Adipocyte (in vitro differentiated cells): ENCODE data around the gene DPP6.

ENCODE experiments used
- DNase-seq: peaks from one replicate; pipeline ENCODE4 v3.0.0-alpha.2; 2015; ENCODE audit warnings: low read depth
- H3K27me3 ChIP-seq: replicated peaks from 2 replicates; pipeline ENCODE4 v1.7.0; 2013; ENCODE audit warnings: mild to moderate bottlenecking, low read length, moderate library complexity; ENCODE audit not compliant: control insufficient read depth, insufficient read depth
- H3K36me3 ChIP-seq: 2 replicates; pipeline ENCODE4 v1.7.0; 2013; ENCODE audit warnings: low read length, mild to moderate bottlenecking, moderate library complexity; ENCODE audit not compliant: control insufficient read depth, insufficient read depth, severe bottlenecking
- H3K4me1 ChIP-seq: 2 replicates; pipeline ENCODE4 v1.7.0; 2013; ENCODE audit warnings: mild to moderate bottlenecking, low read length, moderate library complexity; ENCODE audit not compliant: control insufficient read depth, insufficient read depth
- H3K4me3 ChIP-seq: 2 replicates; pipeline ENCODE4 v1.7.0; 2013; ENCODE audit warnings: mild to moderate bottlenecking, low read length, moderate library complexity
- H3K9ac ChIP-seq: 2 replicates; pipeline ENCODE4 v1.7.0; 2013; ENCODE audit warnings: mild to moderate bottlenecking, low read length, moderate library complexity
- H3K9me3 ChIP-seq: 2 replicates; pipeline ENCODE4 v1.7.0; 2013; ENCODE audit warnings: mild to moderate bottlenecking, low read length, moderate library complexity; ENCODE audit not compliant: control insufficient read depth

The DPP6 gene

DNA sequence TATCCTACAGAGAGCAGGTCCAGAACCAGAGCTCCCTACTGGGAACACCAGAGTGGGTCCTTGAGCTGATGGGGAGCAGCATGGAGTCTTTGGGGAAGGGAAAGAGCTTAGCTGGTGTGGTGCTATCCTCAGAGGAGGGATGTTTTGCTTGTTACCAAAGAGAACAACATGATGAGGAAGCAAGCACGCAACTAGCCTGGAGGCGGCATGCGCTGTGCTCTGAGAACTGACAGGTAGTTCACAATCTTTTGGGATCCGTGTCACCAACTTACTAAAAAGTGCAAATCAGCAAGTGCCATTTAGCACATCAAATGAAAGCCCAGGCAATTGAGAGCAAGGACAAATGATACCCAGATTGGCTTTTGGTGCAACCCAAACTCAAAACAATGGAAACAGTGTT is 257.9 kb downstream of the DPP6 start:
- H3K9ac ChIP-seq = no peak overlapping the region
- no peak overlapping the region for H3K4me3 ChIP-seq
- H3K27me3 ChIP-seq = no peaks in the 10 kb centered on the region
- no peaks in the 10 kb centered on the region for H3K36me3 ChIP-seq
- DNase-seq = no peak
- H3K4me1 ChIP-seq = no peaks in the 10 kb centered on the region
- no peaks in the 10 kb centered on the region for H3K9me3 ChIP-seq

DNA sequence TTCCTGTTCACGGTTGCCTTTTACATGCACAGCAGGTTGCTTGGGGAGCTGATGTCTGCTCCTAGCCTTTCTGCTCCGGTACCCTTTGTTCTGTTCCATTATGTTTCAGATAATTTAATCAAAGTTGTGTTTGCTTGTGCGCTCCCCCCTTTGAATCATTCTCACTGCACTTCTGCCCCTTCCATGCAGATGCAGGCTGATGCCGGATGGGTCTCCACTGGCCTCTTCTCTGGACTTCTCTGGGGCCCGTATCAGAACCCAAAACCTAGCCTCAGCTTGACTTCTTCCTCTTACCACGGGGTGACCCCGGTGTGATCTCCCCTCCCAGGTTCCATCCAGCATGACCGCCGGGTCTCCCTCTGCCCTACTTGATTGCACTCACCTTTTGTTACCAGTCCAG is 272.0 kb downstream of the DPP6 start:
- Histone ChIP-seq H3K9ac (no peak overlapping the region), H3K4me1 (no peaks in the 10 kb centered on the region), H3K4me3 (no peak overlapping the region)

DNA sequence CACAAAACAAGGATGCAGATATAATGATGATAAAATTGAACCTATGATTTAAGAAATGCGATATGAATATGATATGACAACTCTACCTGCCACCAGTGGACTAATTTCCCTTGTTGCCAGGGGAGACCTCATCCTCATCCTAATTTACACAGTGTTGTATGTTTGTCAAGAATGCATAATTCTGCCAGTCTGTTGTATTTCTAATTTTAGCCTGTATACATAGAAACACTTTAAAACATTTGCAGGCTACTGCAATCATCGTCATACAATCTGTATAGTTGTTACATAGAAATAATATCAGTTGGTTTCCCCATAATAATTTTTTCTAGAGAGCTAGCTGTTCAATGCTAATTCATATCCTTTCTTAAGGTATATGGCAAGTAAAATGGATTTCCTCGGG is 274.2 kb downstream of the DPP6 start:
- no peaks in the 10 kb centered on the region for H3K27me3 ChIP-seq
- no peak overlapping the region for H3K4me3 ChIP-seq
- H3K9me3 ChIP-seq = peaks cover 9% of the 10 kb centered on the region
- H3K9ac ChIP-seq = no peak overlapping the region
- H3K4me1 ChIP-seq = no peaks in the 10 kb centered on the region
- H3K36me3 ChIP-seq = no peaks in the 10 kb centered on the region
- no peak for DNase-seq

More for the DNA sequence above, 272.0 kb downstream of the DPP6 start:
- Histone ChIP-seq H3K36me3 (no peaks in the 10 kb centered on the region), H3K9me3 (peaks cover 7% of the 10 kb centered on the region), H3K27me3 (no peaks in the 10 kb centered on the region)
- no peak for DNase-seq

DNA sequence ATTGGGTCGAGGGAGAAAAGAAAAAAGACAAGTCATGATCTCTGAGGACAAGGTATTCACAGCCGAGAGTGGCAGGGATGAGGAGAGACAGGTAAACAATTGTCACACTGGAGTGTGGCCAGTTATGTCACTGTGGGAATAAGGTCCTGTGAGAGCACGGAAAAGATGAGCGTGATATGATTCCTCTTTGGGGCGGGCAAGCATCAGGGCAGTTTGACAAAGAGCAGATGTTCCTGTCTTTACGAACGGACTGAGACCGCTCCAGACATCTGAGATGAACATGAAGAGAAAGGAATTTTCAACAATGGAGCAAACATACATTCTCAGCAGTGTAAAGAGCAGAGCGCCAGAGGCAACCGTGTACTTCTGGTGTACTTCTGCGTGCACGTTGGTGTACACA is 278.1 kb downstream of the DPP6 start:
- H3K27me3 ChIP-seq = no peaks in the 10 kb centered on the region
- H3K9ac ChIP-seq = no peak overlapping the region
- no peaks in the 10 kb centered on the region for H3K36me3 ChIP-seq
- H3K9me3 ChIP-seq = peaks cover 9% of the 10 kb centered on the region
- no peak overlapping the region for H3K4me3 ChIP-seq
- DNase-seq = no peak
- no peaks in the 10 kb centered on the region for H3K4me1 ChIP-seq

DNA sequence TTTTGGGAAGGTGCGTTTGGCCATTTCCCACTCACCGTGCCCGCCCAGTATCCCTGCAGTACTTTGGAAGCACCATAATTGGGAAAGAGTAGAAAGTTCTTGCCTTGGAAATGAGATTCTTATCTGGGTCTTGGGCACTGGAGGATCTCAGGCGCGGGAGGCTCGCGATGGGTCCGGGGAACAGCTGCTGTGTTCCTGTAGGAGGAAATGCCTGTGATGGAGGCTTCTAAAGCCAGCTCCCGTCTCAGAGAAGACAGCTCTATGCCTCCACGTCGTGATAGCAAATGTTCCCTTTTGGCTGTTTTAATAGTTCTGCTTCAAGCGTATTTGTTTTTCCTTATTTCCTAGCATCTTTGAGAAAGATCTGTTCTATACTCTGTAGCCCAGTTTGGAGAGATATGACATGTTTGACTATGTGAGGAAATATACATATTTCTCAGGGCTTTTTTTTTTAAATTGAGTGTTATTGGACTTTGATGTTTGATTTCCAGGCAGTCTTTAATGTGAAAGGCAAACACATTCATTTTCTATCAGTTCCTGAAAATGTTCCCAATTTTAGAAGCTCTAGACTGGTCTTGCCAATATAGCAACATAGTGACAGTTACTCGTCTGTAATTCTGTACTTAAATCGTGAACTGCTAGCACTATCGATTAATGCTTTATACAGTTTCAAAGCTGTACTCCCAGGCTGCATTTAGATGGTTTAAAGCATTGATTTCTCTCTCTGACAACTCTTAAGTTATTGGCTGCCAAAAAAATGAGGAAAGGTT is 280.8 kb downstream of the DPP6 start:
- H3K36me3 ChIP-seq = no peaks in the 10 kb centered on the region
- DNase-seq = no peak
- H3K4me3 ChIP-seq = no peak overlapping the region
- no peaks in the 10 kb centered on the region for H3K27me3 ChIP-seq
- peaks cover 6% of the 10 kb centered on the region for H3K9me3 ChIP-seq
- no peaks in the 10 kb centered on the region for H3K4me1 ChIP-seq
- H3K9ac ChIP-seq = no peak overlapping the region

DNA sequence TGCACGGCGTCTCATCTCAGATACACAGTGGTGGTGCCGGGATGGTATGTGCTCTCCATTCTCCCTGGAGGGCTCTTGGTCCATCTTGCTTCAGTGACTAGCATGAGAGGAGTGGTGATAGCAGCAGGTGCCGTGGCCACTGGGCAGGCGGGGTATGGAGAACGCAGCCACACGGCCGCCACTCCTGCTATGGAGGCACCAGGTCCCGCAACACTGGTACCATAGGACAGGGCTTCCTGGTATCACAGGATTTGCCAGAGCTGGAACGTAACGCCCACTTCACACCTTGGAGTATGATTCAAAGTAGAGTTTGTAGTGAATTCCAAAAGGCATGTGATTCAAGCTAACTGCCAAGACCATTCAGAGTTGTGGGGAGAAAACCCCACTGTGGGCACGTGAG is 284.1 kb downstream of the DPP6 start:
- H3K4me1 ChIP-seq = no peaks in the 10 kb centered on the region
- no peaks in the 10 kb centered on the region for H3K27me3 ChIP-seq
- peaks cover 2% of the 10 kb centered on the region for H3K9me3 ChIP-seq
- H3K4me3 ChIP-seq = no peak overlapping the region
- H3K9ac ChIP-seq = no peak overlapping the region
- DNase-seq = no peak
- H3K36me3 ChIP-seq = no peaks in the 10 kb centered on the region

DNA sequence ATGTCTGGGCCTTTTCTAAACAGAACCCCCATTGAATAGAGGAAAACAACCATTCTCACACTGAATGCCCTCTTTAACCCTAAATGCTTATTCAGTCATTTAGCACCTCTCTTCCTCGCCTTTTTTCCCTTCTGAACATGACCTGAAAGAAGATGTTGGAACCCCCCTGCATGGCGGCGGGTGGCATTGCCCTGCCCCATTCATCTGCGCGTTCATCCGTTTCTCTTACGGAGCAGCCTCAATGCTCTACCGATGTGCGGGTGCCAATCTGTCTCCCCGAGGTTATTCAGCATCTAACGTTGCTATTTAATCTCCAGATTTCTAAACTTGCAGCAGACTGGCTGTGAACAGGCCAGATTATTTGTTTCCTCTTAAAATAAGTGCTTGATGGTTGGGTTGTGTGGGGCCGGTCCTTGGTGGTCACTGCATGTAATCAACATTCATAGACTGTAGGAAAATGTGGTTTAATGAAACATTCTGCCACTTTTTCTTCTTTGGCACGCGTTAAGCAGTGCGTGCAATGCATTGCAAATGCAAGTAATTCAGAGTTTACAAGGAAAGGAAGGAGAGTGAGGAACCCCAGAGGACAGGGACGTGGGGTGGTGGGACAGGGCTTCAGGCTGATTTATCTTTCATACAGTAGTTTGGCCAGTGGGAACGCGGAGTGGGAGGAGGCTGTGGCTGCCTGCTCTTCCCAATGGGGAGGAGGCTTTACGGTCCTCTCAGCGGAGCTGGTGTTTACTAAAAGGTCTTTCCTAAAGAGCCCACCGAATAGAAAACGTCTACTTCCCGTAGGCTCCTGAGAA is 286.7 kb downstream of the DPP6 start:
- DNase-seq = no peak
- Histone ChIP-seq H3K4me1 (no peaks in the 10 kb centered on the region), H3K9me3 (peaks cover 2% of the 10 kb centered on the region), H3K36me3 (no peaks in the 10 kb centered on the region), H3K9ac (no peak overlapping the region), H3K27me3 (no peaks in the 10 kb centered on the region), H3K4me3 (no peak overlapping the region)

DNA sequence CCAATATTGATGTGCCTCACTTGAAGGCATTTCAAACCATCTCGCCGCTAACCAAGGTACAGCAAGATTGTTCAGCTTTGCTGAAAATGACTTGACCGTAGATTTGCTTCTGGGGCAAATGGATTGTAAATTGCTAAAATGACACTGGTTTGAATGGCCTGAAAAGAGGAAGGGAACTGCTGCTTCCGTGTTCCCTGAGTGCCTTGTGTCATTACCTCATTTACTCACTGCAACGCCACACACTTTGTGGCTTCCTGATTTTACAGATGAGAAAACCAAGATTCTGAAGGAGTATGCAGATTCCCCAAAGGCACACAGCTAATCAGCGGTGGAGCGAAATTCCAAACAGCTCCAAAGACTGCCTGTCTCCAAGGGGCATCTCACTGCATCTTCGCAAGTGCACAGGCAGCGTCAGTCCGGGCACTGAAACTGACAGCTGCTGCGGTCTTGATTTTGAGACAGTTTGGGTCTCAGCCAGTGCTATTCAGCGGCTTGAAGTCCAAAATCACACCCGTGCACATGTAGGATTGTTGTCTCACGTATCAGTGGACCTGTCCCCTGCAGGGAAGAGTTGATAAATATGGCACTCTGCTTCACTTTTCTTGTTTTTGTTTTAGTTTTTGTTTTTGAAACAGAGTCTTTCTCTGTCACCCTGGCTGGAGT is 290.9 kb downstream of the DPP6 start:
- DNase-seq = no peak
- no peaks in the 10 kb centered on the region for H3K36me3 ChIP-seq
- H3K4me3 ChIP-seq = no peak overlapping the region
- H3K9me3 ChIP-seq = peaks cover 9% of the 10 kb centered on the region
- H3K4me1 ChIP-seq = no peaks in the 10 kb centered on the region
- no peak overlapping the region for H3K9ac ChIP-seq
- H3K27me3 ChIP-seq = no peaks in the 10 kb centered on the region

DNA sequence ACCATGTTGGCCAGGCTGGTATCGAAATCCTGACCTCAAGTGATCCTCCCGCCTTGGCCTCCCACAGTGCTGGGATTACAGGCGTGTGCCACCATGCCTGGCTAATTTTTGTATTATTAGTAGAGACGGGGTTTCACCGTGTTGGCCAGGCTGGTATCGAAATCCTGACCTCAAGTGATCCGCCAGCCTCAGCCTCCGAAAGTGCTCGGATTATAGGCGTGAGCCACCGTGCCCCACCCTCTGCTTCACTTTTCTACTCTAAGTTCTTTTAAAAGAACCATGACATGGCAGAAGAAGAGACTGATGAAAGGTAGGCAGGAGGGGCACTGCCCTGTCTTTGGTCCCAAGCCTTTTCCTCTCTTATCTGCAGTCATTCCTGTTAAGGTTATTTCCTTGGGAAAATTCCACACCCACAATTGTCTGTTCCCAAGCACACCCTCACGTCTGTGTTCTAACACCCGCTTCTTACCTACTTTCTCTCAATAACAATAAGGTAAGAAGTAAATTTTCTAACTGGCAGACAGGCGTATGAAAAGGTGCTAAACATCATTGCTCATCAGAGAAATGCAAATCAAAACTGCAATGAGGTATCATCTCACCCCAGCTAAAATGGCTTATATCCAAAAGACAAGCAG is 291.7 kb downstream of the DPP6 start:
- Histone ChIP-seq H3K4me3 (no peak overlapping the region), H3K9ac (no peak overlapping the region), H3K9me3 (peaks cover 9% of the 10 kb centered on the region), H3K4me1 (no peaks in the 10 kb centered on the region), H3K36me3 (no peaks in the 10 kb centered on the region), H3K27me3 (no peaks in the 10 kb centered on the region)
- DNase-seq = no peak

DNA sequence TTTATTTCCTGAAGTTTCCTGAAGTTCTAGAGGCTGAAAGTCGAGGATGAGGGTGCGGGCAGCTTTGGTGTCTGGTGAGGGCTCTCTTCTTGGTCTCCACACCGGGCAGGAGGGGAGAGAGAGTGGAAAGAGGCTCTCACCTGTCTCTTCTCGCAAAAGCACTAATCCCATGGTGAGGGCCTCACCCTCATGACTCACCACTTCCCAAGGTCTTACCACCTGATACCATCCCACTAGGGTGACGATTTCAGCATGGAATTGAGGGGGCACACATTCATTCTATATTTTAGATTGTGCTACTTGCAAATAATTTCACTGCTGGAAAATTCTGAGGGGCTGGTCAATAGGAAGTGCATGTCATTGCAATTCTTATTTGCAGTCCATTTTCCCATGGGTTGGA is 292.9 kb downstream of the DPP6 start:
- peaks cover 9% of the 10 kb centered on the region for H3K9me3 ChIP-seq
- no peak for DNase-seq
- H3K27me3 ChIP-seq = no peaks in the 10 kb centered on the region
- H3K9ac ChIP-seq = no peak overlapping the region
- no peaks in the 10 kb centered on the region for H3K36me3 ChIP-seq
- H3K4me3 ChIP-seq = no peak overlapping the region
- H3K4me1 ChIP-seq = no peaks in the 10 kb centered on the region

DNA sequence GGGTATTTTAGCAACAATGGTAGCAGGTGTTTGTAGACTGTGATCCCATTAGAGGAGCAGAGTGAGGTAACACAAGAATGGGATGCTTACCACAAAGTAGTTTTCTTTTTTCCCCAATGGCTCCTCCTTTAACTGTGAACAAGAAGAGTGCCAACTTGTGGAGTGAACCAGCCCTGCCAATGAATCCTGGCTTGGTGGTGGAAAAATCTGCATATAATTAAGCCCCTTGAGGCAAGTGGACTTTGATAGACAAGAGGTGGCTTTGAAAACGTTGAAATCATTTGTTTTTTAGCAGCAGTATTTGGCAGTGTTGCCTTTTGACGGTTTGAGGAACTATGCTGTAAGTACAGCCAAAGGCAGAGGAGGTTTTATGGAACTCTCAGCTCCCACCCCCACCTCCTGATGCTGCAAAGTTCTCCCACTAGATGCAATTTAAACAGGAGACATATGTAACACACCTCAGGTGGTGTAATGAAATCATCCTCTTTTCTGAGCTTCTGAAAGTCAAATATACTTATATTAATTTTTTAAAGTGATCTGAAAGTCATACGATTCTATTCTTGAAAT is 295.6 kb downstream of the DPP6 start:
- no peaks in the 10 kb centered on the region for H3K36me3 ChIP-seq
- H3K27me3 ChIP-seq = no peaks in the 10 kb centered on the region
- no peak for DNase-seq
- no peak overlapping the region for H3K9ac ChIP-seq
- H3K4me1 ChIP-seq = no peaks in the 10 kb centered on the region
- peaks cover 9% of the 10 kb centered on the region for H3K9me3 ChIP-seq
- no peak overlapping the region for H3K4me3 ChIP-seq
